Mucosa of stomach (tissue), 1 donor: ENCODE results near the gene GPC6.

ENCODE experiments used
- H3K27me3 ChIP-seq: one replicate; pipeline ENCODE4 v1.7.0; 2013; ENCODE audit warnings: mild to moderate bottlenecking, low read length; ENCODE audit not compliant: control insufficient read depth, insufficient read depth
- H3K36me3 ChIP-seq: one replicate; pipeline ENCODE4 v1.7.0; 2013; ENCODE audit warnings: low read length; ENCODE audit not compliant: control insufficient read depth, insufficient read depth
- H3K4me1 ChIP-seq: one replicate; pipeline ENCODE4 v1.7.0; 2013; ENCODE audit warnings: mild to moderate bottlenecking, low read length; ENCODE audit not compliant: control insufficient read depth, insufficient read depth
- H3K4me3 ChIP-seq: one replicate; pipeline ENCODE4 v1.7.0; 2013; ENCODE audit warnings: low read length
- H3K9ac ChIP-seq: one replicate; pipeline ENCODE4 v1.7.0; 2013; ENCODE audit warnings: mild to moderate bottlenecking, low read length, moderate library complexity
- H3K9me3 ChIP-seq: one replicate; pipeline ENCODE4 v1.7.0; 2013; ENCODE audit warnings: mild to moderate bottlenecking, low read length, moderate library complexity; ENCODE audit not compliant: control insufficient read depth
- donor health status: Pancreatic carcinoma.

The GPC6 gene

GRCh38 chr13:94138831-94139230 is 912.2 kb downstream of the GPC6 start:
- Histone ChIP-seq H3K9ac (no peak overlapping the region), H3K4me3 (no peak overlapping the region), H3K9me3 (no peaks in the 10 kb centered on the region), H3K36me3 (no peaks in the 10 kb centered on the region), H3K4me1 (no peaks in the 10 kb centered on the region), H3K27me3 (no peaks in the 10 kb centered on the region)

GRCh38 chr13:94139393-94139995 is 912.9 kb downstream of the GPC6 start:
- no peak overlapping the region for H3K4me3 ChIP-seq
- no peaks in the 10 kb centered on the region for H3K27me3 ChIP-seq
- H3K4me1 ChIP-seq = no peaks in the 10 kb centered on the region
- no peaks in the 10 kb centered on the region for H3K9me3 ChIP-seq
- H3K36me3 ChIP-seq = no peaks in the 10 kb centered on the region
- no peak overlapping the region for H3K9ac ChIP-seq

DNA sequence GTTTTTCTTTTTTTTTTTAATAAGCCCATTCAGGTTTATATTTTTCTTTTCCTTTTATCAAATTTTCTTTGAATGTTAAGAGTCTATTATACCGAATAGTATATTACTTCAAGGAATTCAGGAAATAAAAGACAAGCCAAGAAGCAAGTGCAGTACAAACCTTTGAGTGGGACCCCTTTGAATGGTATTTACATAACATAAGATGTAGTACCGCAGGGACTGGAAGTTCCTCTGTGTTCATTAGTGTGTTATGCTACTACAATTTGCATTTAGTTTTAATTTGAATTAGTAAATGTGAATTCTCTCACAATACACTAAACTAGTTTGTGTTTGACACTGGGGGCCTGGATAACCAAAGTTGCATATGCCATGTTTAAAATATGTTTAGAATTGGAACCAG is 913.4 kb downstream of the GPC6 start:
- H3K9ac ChIP-seq = no peak overlapping the region
- H3K36me3 ChIP-seq = no peaks in the 10 kb centered on the region
- no peaks in the 10 kb centered on the region for H3K27me3 ChIP-seq
- no peaks in the 10 kb centered on the region for H3K9me3 ChIP-seq
- H3K4me1 ChIP-seq = no peaks in the 10 kb centered on the region
- H3K4me3 ChIP-seq = no peak overlapping the region

- Histone ChIP-seq H3K9me3 (no peaks in the 10 kb centered on the region), H3K27me3 (no peaks in the 10 kb centered on the region), H3K36me3 (no peaks in the 10 kb centered on the region), H3K4me3 (no peak overlapping the region), H3K4me1 (no peaks in the 10 kb centered on the region), H3K9ac (no peak overlapping the region)
Measured at GRCh38 chr13:94140511-94140910, 913.9 kb downstream of the GPC6 start.

DNA sequence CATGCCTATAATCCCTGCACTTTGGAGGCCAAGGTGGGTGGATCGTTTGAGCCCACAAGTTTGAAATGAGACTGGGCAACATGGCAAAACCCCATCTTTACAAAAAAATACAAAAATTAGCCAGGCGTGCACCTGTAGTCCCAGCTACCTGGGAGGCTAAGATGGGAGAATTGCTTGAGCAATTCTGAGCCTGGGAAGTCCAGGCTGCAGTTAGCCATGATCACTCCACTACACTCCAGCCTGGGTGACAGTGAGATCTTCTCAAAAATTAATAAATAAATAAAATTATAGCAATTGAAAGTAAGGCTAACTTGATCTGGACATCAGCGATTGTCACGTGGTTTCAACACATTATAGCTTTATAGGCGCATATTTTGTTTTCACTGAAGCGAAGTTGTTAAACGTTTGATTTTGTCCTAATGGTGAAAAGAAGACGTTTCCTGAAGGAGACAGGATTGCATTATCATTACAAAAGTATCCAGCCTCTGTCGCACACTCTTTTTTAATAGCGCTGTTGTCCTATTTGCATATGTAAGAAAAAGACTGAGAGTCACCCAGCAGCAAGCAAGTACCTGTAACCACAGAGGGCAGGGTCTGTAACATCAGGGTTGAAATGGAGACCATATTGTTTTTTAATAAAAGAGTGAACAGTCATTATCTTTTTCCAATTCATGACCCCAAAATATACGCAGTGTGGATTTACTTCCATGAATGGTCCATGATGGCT is 917.2 kb downstream of the GPC6 start:
- Histone ChIP-seq H3K9ac (no peak overlapping the region), H3K4me1 (no peaks in the 10 kb centered on the region), H3K36me3 (no peaks in the 10 kb centered on the region), H3K4me3 (no peak overlapping the region), H3K9me3 (no peaks in the 10 kb centered on the region), H3K27me3 (no peaks in the 10 kb centered on the region)

DNA sequence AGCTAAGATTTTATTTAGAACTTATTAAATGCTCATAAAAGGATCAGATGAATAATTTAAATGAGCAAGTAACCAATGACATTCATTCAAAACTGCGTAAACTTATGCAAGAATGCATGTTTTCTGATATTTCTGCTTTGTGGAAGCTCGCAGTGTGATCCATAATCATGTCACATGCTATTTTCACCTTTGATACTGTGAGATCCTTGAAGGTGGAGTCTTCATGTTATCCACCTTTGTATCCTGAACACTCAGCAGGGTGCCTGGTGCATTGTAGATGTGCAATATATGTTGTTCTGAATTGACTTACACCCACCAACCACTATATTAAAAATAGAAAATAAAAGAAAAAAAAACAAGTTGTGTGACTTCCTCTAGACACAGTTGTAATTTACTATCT is 919.4 kb downstream of the GPC6 start:
- Histone ChIP-seq H3K4me3 (no peak overlapping the region), H3K36me3 (no peaks in the 10 kb centered on the region), H3K27me3 (no peaks in the 10 kb centered on the region), H3K9me3 (no peaks in the 10 kb centered on the region), H3K9ac (no peak overlapping the region), H3K4me1 (no peaks in the 10 kb centered on the region)

GRCh38 chr13:94153586-94153985 is 927.0 kb downstream of the GPC6 start:
- Histone ChIP-seq H3K27me3 (no peaks in the 10 kb centered on the region), H3K9me3 (no peaks in the 10 kb centered on the region), H3K36me3 (no peaks in the 10 kb centered on the region), H3K9ac (no peak overlapping the region), H3K4me1 (no peaks in the 10 kb centered on the region), H3K4me3 (no peak overlapping the region)

GRCh38 chr13:94154367-94154766 is 927.8 kb downstream of the GPC6 start:
- Histone ChIP-seq H3K9me3 (no peaks in the 10 kb centered on the region), H3K9ac (no peak overlapping the region), H3K36me3 (no peaks in the 10 kb centered on the region), H3K27me3 (no peaks in the 10 kb centered on the region), H3K4me3 (no peak overlapping the region), H3K4me1 (no peaks in the 10 kb centered on the region)

DNA sequence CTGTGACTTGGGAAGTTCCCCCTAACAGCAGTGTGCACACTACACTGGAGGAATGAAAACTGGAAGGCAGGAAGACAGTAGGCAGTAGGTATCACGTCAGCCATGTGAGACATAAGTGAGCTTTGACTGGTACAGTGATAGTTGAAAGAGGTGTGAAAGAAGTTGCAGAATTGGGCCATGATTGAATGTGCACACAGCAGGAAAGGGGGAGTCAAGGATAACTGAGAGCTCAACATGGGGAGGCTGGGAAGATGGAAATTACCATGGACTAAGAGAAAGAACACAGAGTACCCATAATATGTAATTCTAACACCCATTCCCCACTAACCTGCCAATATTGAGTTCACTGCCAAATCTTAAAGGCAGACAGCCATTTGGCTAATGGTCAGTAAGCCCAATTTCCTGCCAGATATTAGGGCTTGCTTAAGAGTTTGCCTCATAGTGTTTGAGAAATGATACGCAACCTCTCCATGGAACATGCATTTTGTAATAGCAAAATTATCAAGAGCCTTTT is 931.2 kb downstream of the GPC6 start:
- Histone ChIP-seq H3K36me3 (no peaks in the 10 kb centered on the region), H3K27me3 (no peaks in the 10 kb centered on the region), H3K4me3 (no peak overlapping the region), H3K9ac (no peak overlapping the region), H3K4me1 (no peaks in the 10 kb centered on the region), H3K9me3 (no peaks in the 10 kb centered on the region)

DNA sequence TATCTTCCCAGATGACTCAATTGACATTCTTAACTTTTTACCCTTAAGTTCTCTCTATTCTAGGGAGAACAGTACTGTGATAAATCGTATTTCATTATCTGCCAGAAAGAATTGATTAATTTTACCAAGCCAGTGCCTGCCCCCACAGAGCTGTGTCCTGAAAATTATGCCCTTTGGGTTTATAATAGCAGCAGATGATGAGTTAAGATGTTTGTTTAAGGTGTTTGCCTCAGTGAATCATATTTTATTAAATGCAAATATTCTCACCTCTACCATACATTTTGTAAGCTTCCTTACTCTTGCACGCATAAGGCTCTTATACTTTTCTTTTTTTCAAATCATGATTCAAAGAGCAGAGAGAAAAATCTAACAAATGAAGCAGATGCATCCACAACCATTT is 934.3 kb downstream of the GPC6 start:
- H3K27me3 ChIP-seq = no peaks in the 10 kb centered on the region
- no peaks in the 10 kb centered on the region for H3K9me3 ChIP-seq
- no peak overlapping the region for H3K9ac ChIP-seq
- H3K4me3 ChIP-seq = no peak overlapping the region
- H3K4me1 ChIP-seq = no peaks in the 10 kb centered on the region
- no peaks in the 10 kb centered on the region for H3K36me3 ChIP-seq

DNA sequence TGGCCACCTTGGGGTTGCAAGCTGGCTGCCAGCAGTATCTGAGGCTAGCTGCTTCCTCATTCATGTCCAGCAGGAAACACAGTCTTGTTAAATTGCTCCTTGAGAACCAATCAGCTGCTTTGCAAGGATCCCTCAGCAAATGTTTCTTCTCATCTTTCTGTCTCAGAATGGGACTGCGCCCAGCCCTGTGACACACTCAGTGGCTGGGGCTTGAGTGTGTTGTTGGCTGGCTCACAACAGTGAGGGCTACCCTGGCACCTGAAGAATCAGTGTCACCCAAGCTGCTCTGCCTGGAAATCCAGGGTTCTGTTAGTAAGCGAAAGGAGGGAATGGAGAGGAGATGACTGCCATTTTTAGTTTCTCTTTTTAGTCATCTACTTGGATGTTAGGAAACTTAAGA is 935.7 kb downstream of the GPC6 start:
- H3K9ac ChIP-seq = no peak overlapping the region
- H3K36me3 ChIP-seq = no peaks in the 10 kb centered on the region
- H3K4me3 ChIP-seq = no peak overlapping the region
- no peaks in the 10 kb centered on the region for H3K4me1 ChIP-seq
- no peaks in the 10 kb centered on the region for H3K27me3 ChIP-seq
- no peaks in the 10 kb centered on the region for H3K9me3 ChIP-seq

DNA sequence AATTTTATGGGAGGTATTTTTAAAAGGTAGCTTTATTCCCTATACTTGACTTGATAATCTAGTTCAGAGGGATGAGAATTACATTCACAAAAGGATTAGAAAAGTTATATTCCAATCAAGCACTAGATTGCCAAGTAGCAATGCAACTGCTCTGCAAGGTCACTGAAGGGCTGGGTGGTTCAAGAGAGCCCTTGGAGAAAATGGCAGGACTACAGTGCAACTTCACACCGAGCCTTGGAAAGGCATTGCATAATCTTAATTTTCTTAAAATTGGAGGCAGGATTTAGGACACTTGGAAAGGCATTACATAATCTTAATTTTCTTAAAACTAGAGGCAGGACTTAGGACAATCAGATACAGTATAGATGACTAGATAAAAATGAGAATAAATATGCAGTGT is 936.9 kb downstream of the GPC6 start:
- no peaks in the 10 kb centered on the region for H3K9me3 ChIP-seq
- H3K4me1 ChIP-seq = no peaks in the 10 kb centered on the region
- no peak overlapping the region for H3K4me3 ChIP-seq
- no peak overlapping the region for H3K9ac ChIP-seq
- H3K27me3 ChIP-seq = no peaks in the 10 kb centered on the region
- H3K36me3 ChIP-seq = no peaks in the 10 kb centered on the region
